ENCODE data around the gene DNAL4. TPM values are rescaled to one million over a fixed set of nuclear protein-coding genes. Genes with fewer than 3 reads are reported as not detected.
A peak's percentile ranks its signal among the peaks of the same experiment; 100 is the strongest.

Gene DNAL4
- total RNA-seq, 3 donors from 2014 or later: 14.7 to 17.6 (median 16.1) TPM

DNA sequence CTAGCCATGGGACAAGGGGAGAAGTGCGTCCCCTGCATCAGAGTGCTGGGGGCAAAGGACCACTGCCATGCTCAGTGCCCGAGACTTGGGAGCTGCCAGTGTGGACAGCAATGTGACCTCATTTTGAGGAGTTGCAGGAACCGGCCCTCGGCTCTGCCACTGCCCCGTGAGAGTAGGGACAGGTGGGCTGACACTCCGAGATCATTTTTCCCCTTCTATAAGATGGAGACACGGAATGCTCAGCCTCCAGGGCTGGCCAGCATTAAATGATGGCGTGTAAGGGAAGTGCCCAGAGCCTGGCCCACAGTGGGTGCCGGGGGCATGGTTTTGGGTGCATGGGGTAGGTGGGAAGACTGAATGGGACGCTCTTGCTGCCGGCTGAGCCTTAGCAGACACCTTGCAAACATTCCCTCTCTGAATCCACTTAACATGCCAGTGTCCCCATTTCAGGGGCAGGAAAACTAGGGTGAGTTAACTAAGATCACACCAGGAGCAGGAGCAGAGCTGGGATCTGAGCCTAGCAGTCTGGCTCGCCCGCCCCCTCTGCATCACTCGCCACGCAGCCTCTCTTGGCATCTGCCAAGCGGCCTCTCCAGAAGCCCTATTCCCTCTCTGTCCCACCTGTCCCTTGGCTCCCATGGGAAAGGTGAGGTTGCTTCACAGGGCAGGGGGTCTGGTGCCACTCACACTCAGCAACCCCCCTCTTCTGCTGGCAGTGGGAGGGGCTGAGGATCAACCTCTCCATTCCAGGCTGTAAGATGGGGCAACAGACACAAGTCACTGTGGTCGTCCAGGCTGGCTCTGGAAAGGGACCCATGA is 36.3 kb upstream of the DNAL4 start:
- H3K4me3 ChIP-seq: no peak overlapping the region
- ATAC-seq (no peak), DNase-seq (no peak)
- no peak for TF ChIP-seq CTCF (IDR thresholded peaks at IDR 0.05)
- intact Hi-C loops (cut with DNase I, micrococcal nuclease): no loop called here
- H3K36me3 ChIP-seq (ENCODE audit: low read depth): no peaks in the 10 kb centered on the region
- no peaks in the 10 kb centered on the region for H3K9me3 ChIP-seq
- no peaks in the 10 kb centered on the region for H3K4me1 ChIP-seq (ENCODE audit: low read depth)

DNA sequence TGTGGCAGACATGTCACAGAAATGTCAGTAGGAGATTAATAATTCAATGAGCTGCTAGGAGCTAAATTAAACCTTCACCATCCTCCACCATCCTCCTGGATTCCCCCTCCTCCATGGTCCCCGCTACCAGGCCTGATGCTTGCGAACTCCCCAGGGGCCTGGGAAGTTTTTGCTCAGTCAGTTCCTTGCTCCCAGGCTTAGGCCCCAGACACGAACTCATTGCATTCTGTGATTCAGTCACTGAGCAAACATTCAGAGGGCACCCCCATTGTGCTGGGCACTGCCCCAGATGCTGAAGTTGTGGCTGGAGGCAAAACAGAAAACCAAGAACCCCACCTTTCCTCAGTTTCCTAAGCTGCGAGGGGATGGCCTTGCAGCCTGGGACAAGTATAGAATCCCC is 35.5 kb upstream of the DNAL4 start:
- intact Hi-C loops (cut with DNase I, micrococcal nuclease): no loop called here
- Histone ChIP-seq H3K36me3 (ENCODE audit: low read depth) (no peaks in the 10 kb centered on the region), H3K4me3 (no peak overlapping the region), H3K9me3 (no peaks in the 10 kb centered on the region), H3K4me1 (ENCODE audit: low read depth) (no peaks in the 10 kb centered on the region)
- DNase-seq (peak in 1 of 3 donors; percentile 17), ATAC-seq (no peak)
- TF ChIP-seq CTCF (IDR thresholded peaks at IDR 0.05): no peak

- no peak for TF ChIP-seq CTCF (IDR thresholded peaks at IDR 0.05)
- no peaks in the 10 kb centered on the region for H3K9me3 ChIP-seq
- no peaks in the 10 kb centered on the region for H3K4me1 ChIP-seq (ENCODE audit: low read depth)
- H3K36me3 ChIP-seq (ENCODE audit: low read depth): no peaks in the 10 kb centered on the region
- ATAC-seq (no peak), DNase-seq (peak in 1 of 3 donors; percentile 28)
- intact Hi-C loops (cut with DNase I, micrococcal nuclease): no loop called here
- H3K4me3 ChIP-seq: no peak overlapping the region
These were observed 34.8 kb upstream of the DNAL4 start for GRCh38 chr22:38828616-38829205.

- peak in 1 of 3 donors; percentile 23 for DNase-seq
- no peaks in the 10 kb centered on the region for H3K4me1 ChIP-seq (ENCODE audit: low read depth)
- no peak for ATAC-seq
- TF ChIP-seq CTCF (IDR thresholded peaks at IDR 0.05): no peak
- intact Hi-C loops (cut with DNase I, micrococcal nuclease): no loop called here
- H3K4me3 ChIP-seq: no peak overlapping the region
- H3K9me3 ChIP-seq: no peaks in the 10 kb centered on the region
- no peaks in the 10 kb centered on the region for H3K36me3 ChIP-seq (ENCODE audit: low read depth)
These were observed 34.2 kb upstream of the DNAL4 start for GRCh38 chr22:38828191-38828590.

DNA sequence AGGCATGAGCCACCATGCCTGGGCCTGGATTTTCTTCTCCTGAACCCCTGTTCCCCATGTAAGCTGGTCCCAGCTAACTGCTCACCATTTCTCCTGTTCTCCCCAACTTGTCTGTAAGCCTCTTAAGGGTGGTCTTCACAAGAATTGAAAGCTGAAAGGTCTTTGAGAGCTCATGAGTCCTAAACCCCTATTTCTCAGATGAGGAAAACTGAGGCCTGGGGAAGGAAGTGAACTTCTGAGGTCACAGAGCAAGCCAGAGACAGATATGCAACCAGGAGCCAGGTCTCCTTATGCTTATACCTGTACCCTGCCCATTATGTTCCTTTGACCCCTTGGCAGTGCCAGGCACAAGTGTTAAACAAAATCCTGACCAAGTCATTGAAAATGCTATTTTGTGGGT is 33.6 kb upstream of the DNAL4 start:
- no peak for ATAC-seq
- TF ChIP-seq CTCF (IDR thresholded peaks at IDR 0.05): no peak
- H3K36me3 ChIP-seq (ENCODE audit: low read depth): no peaks in the 10 kb centered on the region
- no peak overlapping the region for H3K4me3 ChIP-seq
- intact Hi-C loops (cut with DNase I, micrococcal nuclease): no loop called here
- H3K4me1 ChIP-seq (ENCODE audit: low read depth): no peaks in the 10 kb centered on the region
- no peak for DNase-seq
- H3K9me3 ChIP-seq: no peaks in the 10 kb centered on the region
